Astrocyte (in vitro differentiated cells and primary cell): ENCODE results near the gene CACNG1. TPM values are rescaled to one million over a fixed set of nuclear protein-coding genes. Genes with fewer than 3 reads are reported as not detected.
A peak's percentile ranks its signal among the peaks of the same experiment; 100 is the strongest.

Source experiments
- DNase-seq: peaks from one replicate; pipeline ENCODE4 v3.0.0-alpha.2; 2010; ENCODE audit warnings: low read depth
- FAIRE-seq: peaks from 2 replicates; lab custom pipeline; 2011; peaks lifted over from hg19 to GRCh38; lab: Jason Lieb, UNC
- H2AFZ ChIP-seq: 2 replicates; pipeline ENCODE4 v1.6.0; 2012; ENCODE audit warnings: low read depth, low read length, inconsistent platforms
- H3K27ac ChIP-seq: 2 replicates; pipeline ENCODE4 v1.5.1; 2011; ENCODE audit warnings: low read depth, low read length, inconsistent platforms
- H3K27me3 ChIP-seq: 2 replicates; pipeline ENCODE4 v1.6.0; 2011; ENCODE audit warnings: low read length, inconsistent platforms; ENCODE audit not compliant: insufficient read depth
- H3K36me3 ChIP-seq: 2 replicates; pipeline ENCODE4 v1.5.1; 2011; ENCODE audit warnings: low read length, inconsistent platforms; ENCODE audit not compliant: insufficient read depth
- H3K4me1 ChIP-seq: 2 replicates; pipeline ENCODE4 v1.5.1; 2011; ENCODE audit warnings: low read length, inconsistent platforms; ENCODE audit not compliant: insufficient read depth
- H3K4me2 ChIP-seq: 2 replicates; pipeline ENCODE4 v1.6.0; 2012; ENCODE audit warnings: low read length, inconsistent platforms
- H3K4me3 ChIP-seq: 2 replicates; pipeline ENCODE4 v1.5.1; 2011; ENCODE audit warnings: low read depth, mild to moderate bottlenecking, low read length, inconsistent platforms; ENCODE audit not compliant: insufficient read depth
- H3K79me2 ChIP-seq: 2 replicates; pipeline ENCODE4 v1.6.0; 2012; ENCODE audit warnings: mild to moderate bottlenecking, low read length, inconsistent platforms; ENCODE audit not compliant: insufficient read depth
- H3K9ac ChIP-seq: 2 replicates; pipeline ENCODE4 v1.6.0; 2012; ENCODE audit warnings: mild to moderate bottlenecking, low read length, inconsistent platforms
- H3K9me3 ChIP-seq: 2 replicates; pipeline ENCODE4 v1.5.1; 2012; ENCODE audit warnings: low read depth, mild to moderate bottlenecking, low read length, inconsistent platforms; ENCODE audit not compliant: insufficient read depth
- H4K20me1 ChIP-seq: 2 replicates; pipeline ENCODE4 v1.6.0; 2012; ENCODE audit warnings: low read length, inconsistent platforms; ENCODE audit not compliant: insufficient read depth
- H3K27ac Mint-ChIP-seq: one replicate; pipeline ENCODE4 v1.8.0; 2021; ENCODE audit warnings: mild to moderate bottlenecking, mixed read lengths; ENCODE audit not compliant: unreplicated experiment
- H3K27me3 Mint-ChIP-seq: one replicate; pipeline ENCODE4 v1.8.0; 2021; ENCODE audit warnings: low read depth, mixed read lengths; ENCODE audit not compliant: unreplicated experiment
- H3K36me3 Mint-ChIP-seq: one replicate; pipeline ENCODE4 v1.8.0; 2021; ENCODE audit warnings: low read depth, mixed read lengths; ENCODE audit not compliant: unreplicated experiment
- H3K4me1 Mint-ChIP-seq: one replicate; pipeline ENCODE4 v1.8.0; 2021; ENCODE audit warnings: low read depth, mixed read lengths; ENCODE audit not compliant: unreplicated experiment
- H3K4me3 Mint-ChIP-seq: one replicate; pipeline ENCODE4 v1.8.0; 2021; ENCODE audit warnings: mild to moderate bottlenecking, moderate library complexity, mixed read lengths; ENCODE audit not compliant: unreplicated experiment
- H3K9me3 Mint-ChIP-seq: one replicate; pipeline ENCODE4 v1.8.0; 2021; ENCODE audit warnings: mild to moderate bottlenecking, mixed read lengths; ENCODE audit not compliant: unreplicated experiment
- CTCF ChIP-seq: IDR thresholded peaks from 2 replicates; pipeline ENCODE4 v1.5.1; 2011; ENCODE audit warnings: low read depth, mild to moderate bottlenecking, inconsistent platforms, low read length, moderate library complexity; ENCODE audit not compliant: insufficient read depth
- EZH2 ChIP-seq: IDR thresholded peaks from 2 replicates; pipeline ENCODE4 v1.6.1; 2012; ENCODE audit warnings: mild to moderate bottlenecking, low read length, inconsistent platforms; ENCODE audit not compliant: insufficient read depth
- total RNA-seq: library from RNA; stranded (reverse); gene quantifications from 2 replicates; pipeline ENCODE4 v1.2.1, GENCODE V29; 2021

CACNG1 gene
- total RNA-seq, 1 donor from 2014 or later: not detected

DNA sequence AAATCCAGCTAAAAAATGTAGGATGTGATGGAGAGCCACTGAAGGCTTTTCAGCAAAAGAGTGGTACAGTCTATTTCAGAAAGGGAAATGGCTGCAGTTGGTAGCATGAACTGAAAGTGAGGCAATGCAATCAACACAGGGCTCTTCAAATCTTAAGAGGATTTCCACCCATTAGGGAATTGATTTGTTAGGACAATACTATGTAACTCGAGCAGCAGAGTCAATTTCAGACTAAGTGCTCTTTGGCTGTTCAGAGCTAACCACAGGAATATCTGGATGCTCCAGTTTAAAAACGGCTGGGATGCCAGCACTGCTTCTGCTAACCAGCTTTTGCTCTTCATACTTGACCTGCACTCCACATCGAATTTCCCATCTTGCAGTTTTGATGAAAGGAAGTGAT is 24.6 kb downstream of the CACNG1 start:
- Histone ChIP-seq H4K20me1 (no peaks in the 10 kb centered on the region), H3K4me1 (no peaks in the 10 kb centered on the region), H3K79me2 (no peaks in the 10 kb centered on the region), H3K4me2 (no peak overlapping the region), H3K4me3 (no peak overlapping the region), H3K9ac (no peak overlapping the region), H3K36me3 (no peaks in the 10 kb centered on the region), H3K27ac (no peak overlapping the region), H3K9me3 (no peaks in the 10 kb centered on the region), H2AFZ (no peak overlapping the region), H3K27me3 (no peaks in the 10 kb centered on the region)
- Mint-ChIP-seq H3K4me1 (no peaks in the 10 kb centered on the region), H3K27ac (no peak overlapping the region), H3K9me3 (no peaks in the 10 kb centered on the region), H3K4me3 (no peak overlapping the region), H3K27me3 (no peaks in the 10 kb centered on the region), H3K36me3 (peaks cover 2% of the 10 kb centered on the region)
- TF ChIP-seq EZH2 (no peak), CTCF (no peak)
- DNase-seq (peak; percentile 2), FAIRE-seq (no peak)

GRCh38 chr17:67069603-67070136 is 25.3 kb downstream of the CACNG1 start:
- DNase-seq: no peak
- FAIRE-seq: no peak
- no peaks in the 10 kb centered on the region for H3K27me3 ChIP-seq
- Mint-ChIP-seq H3K4me3 (no peak overlapping the region), H3K36me3 (peaks cover 2% of the 10 kb centered on the region), H3K27ac (no peak overlapping the region), H3K4me1 (no peaks in the 10 kb centered on the region), H3K27me3 (no peaks in the 10 kb centered on the region), H3K9me3 (no peaks in the 10 kb centered on the region)
- no peak overlapping the region for H3K27ac ChIP-seq
- H3K79me2 ChIP-seq: no peaks in the 10 kb centered on the region
- H3K36me3 ChIP-seq: no peaks in the 10 kb centered on the region
- no peak overlapping the region for H3K4me3 ChIP-seq
- no peaks in the 10 kb centered on the region for H4K20me1 ChIP-seq
- H3K9ac ChIP-seq: no peak overlapping the region
- no peak overlapping the region for H3K4me2 ChIP-seq
- no peak overlapping the region for H2AFZ ChIP-seq
- no peak for TF ChIP-seq CTCF
- TF ChIP-seq EZH2: no peak
- H3K9me3 ChIP-seq: no peaks in the 10 kb centered on the region
- no peaks in the 10 kb centered on the region for H3K4me1 ChIP-seq

DNA sequence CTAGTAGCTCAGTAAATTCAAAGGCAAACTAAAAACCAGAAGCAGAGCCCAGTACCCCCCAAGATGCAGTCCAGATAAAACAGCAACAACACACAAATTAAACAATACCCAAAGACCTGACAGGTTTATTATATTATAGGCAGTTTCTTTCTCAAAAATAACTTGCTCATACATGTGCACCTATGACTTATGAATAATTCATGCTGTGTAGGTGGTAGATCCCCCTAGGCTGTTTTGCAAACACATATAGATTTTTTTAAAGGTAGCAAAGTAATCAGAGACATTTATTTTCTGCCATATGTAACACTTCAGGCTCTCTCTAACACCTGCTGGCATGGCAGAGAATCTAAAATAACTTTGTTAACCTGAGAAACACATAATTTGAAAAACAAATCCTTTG is 27.2 kb downstream of the CACNG1 start:
- Histone ChIP-seq H2AFZ (no peak overlapping the region), H3K27me3 (no peaks in the 10 kb centered on the region), H3K79me2 (no peaks in the 10 kb centered on the region), H3K9ac (no peak overlapping the region), H3K4me2 (no peak overlapping the region), H3K9me3 (no peaks in the 10 kb centered on the region), H3K4me1 (no peaks in the 10 kb centered on the region), H3K27ac (no peak overlapping the region), H3K4me3 (no peak overlapping the region), H4K20me1 (no peaks in the 10 kb centered on the region), H3K36me3 (peaks cover 3% of the 10 kb centered on the region)
- Mint-ChIP-seq H3K27ac (no peak overlapping the region), H3K4me1 (no peaks in the 10 kb centered on the region), H3K27me3 (no peaks in the 10 kb centered on the region), H3K9me3 (no peaks in the 10 kb centered on the region), H3K4me3 (no peak overlapping the region), H3K36me3 (peaks cover 4% of the 10 kb centered on the region)
- DNase-seq: no peak
- no peak for TF ChIP-seq EZH2
- no peak for TF ChIP-seq CTCF
- FAIRE-seq: no peak
